HG02852 (cell line): ENCODE data around the gene FIP1L1.
"Not testable (repeated sequence)": the region's sequence is repeated elsewhere in the genome, so short reads cannot be mapped to it uniquely, and the experiment has no call there.

Source experiments
- ATAC-seq: cut with Tn5 transposase; IDR thresholded peaks from one replicate; pipeline ENCODE4 v1.9.1; 2021; ENCODE audit warnings: mild to moderate bottlenecking, moderate library complexity; ENCODE audit not compliant: unreplicated experiment

FIP1L1 gene

DNA sequence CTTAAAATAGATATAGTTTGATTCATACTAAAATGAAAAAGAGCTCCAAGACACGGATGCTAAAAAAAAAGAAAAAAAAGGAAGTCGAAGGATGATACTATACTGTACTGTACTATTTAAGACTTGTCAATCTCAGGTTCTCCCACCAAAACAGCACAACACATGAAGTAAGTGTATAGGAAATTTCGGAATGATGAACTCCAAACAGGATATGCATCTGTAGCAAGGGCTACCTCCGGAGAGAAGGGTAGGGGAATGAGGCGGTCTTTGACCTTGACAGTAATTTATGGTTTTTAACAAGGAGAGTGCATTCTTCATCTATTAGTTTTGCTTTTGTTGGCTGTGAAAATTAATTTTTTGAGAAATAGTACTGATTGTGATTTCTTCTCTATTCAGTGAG lies 541 bp upstream of the FIP1L1 start:
- ATAC-seq: no peak

DNA sequence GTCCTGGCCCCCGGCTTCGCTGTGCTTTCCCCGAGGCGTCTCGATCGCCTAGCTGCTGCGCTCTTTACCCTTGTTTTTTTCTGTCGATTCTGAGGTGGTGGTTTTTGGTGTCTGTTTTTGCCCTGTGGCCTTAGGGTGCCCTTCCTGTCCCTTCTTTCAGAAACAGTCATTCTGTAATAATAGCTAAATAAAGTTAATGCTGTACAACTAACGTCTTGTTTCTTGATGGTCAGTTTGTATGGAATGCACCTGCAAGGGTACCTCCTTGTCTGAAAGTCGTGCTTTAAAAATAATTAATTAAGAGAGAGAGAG lies 686 bp downstream of the FIP1L1 start:
- no peak for ATAC-seq

DNA sequence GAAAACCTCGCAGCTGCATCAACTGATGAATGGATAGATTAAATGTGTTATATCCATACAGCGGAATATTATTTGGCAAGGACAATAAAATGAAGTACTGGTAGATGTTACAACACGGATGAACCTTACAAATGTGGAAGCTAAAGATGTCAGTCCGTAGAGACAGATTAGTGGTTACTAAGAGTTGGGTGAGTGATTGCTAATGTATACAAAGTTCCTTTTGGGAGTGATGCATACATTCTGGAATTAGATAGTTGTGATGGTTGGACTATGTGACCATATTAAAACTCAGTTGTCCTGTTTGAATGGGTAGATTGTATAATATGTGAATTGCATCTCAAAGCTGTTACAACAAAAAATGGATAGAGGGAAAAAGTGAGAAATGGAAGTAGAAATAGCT lies 2.8 kb downstream of the FIP1L1 start:
- no peak for ATAC-seq

DNA sequence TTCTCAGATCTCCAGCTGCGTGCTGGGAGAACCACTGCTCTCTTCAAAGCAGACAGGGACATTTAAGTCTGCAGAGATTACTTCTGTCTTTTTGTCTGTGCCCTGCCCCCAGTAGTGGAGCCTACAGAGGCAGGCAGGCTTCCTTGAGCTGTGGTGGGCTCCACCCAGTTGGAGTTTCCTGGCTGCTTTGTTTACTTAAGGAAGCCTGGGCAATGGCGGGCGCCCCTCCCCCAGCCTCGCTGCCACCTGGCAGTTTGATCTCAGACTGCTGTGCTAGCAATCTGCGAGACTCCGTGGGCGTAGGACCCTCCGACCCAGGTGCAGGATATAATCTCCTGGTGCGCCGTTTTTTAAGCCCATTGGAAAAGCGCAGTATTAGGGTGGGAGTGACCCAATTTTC lies 32.0 kb downstream of the FIP1L1 start:
- not testable (repeated sequence) for ATAC-seq

DNA sequence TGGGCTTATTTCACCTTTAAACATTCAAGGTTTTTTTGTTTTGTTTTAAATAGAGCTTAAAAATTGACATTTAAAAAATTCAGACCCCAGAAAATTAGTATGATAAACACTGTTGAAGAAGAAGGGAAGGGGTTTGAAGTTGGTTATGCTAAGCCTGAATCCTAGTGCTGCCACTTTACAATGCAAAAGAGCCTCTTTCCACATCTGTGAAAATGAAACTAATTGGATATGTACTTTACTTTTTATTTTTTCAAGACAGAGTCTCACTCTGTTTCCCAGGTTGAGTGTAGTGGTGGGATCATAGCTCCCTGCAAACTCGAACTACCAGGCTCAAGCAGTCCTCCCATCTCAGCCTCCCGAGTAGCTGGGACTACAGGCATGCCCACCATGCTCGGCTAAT lies 41.8 kb downstream of the FIP1L1 start:
- ATAC-seq: no peak

DNA sequence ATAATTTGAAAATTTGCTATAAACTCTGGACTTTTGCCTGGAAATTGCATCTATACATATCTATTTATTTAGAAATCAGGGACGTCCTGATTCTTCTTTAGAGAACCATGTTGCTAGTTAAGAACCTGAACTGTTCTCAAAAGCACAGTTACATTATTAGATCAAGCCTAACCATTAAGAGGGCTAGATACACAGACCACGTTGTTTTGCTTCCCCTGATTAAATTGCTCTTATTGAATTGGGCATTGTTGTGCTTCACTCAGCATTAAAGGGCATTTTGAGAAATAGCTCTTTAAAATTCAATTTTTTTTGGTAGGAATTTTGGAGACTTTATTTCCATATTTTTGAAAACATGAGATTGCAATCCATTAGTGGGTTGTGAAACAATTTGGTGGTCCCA lies 44.4 kb downstream of the FIP1L1 start:
- no peak for ATAC-seq

DNA sequence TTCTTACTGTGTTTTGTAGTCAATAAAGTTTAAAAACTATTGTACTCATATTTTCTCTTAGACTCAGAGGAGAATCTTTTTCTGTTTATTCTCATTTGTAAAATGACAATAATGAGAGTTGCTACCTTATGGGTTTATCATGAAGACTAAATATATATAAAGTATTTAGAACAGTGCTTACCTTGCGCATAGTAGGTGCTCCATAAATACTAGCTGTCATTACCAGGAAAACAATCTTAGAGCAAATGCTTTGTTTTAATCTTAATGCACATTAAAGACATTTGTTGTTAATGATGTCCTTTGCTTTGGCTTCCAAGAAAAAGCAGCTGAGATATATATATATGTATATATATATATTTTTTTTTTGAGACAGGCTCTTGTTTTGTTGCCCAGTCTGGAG lies 44.9 kb downstream of the FIP1L1 start:
- no peak for ATAC-seq

DNA sequence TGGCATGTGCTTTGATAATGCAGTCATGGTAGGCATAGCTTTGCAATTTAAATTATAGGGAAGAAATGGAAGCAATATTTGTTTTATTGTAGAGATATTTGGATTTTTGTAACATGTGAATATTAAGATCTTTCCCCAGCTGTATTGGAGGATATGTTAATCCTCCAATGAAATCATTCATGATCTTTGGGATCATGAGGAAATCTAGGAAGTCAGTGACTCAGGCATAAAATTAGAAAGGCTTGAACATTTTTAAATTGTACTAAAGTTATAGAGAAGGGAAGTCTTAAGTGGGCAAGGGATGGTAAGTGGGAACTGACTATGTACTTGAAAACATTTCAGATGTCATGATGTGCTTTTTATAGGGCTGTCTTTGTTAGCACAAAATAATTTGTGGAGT lies 46.8 kb downstream of the FIP1L1 start:
- ATAC-seq: no peak

DNA sequence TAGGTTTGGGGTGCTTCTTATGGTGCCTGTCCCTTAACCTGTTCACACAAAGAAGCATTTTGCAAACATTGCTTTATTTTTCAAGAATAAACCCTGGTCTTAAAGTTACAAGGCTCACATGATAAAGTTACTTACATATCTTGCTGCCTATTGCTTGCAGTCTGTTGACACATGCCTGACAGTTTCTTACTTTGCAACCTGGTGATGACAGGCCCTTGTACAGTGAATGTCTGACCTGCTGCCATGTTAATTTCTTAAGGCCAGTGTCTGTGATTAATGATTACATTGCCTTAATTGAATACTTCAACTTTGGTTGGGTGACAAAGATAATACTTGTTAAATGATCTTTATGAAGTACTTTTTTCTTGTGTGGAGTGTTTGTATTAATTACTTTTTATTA lies 49.9 kb downstream of the FIP1L1 start:
- no peak for ATAC-seq

DNA sequence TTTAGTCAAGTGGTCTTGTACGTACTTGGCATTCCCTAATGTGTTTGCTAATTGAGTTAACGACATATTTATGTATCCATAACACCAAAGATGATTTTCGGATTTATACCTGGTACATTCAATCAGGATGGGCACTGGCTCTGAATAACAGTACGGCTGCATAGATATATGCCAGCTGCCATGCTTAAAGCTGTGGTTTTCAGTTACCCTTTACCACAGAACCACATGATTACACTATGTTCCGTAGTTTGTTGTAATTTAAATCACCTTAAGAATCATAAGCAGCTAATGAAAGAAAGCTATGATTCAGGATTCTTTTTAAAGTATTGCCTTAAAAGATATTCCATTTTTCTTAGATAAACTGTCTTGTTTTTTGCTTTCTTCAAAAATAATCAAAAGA lies 53.6 kb downstream of the FIP1L1 start:
- no peak for ATAC-seq

DNA sequence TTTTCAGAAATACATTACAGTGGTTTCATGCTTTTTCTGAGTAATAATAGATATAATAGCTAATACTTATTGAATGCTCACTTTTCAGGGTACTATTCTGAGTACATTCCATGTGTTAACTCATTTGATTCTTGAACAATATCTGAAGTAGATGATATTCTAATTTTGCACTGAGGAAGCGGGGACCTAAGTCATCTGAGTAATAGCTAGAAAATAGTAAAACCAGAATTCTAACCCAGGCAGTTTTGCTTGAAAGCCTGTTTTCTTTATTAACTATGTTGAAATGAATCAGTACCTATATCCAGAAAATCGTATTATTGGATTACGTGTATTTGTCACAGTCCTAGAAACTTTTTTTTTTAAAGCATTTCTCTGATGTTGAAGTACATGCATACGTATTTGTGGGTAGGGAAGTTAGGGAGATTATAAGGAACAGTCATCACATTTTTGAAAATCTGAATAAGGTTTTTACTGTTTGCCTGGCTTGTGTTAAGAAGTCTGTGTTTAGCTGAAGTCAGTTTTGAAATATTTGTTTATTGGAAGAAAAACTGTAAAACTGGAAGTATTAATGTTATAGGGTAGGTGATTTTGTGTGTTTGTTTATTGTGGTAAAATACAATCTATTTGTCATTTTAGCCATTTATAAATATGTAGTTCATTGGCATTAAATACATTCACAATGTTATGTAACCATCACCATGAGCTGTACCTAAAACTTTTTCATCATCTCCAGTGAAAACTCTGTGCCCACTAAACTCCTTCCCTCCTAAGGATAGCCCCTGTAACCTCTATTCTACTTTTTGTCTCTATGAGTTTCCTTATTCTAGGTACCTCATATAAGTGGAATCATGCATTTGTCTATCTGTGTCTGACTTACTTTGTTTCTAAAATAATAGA lies 55.3 kb downstream of the FIP1L1 start:
- peak; percentile 90 for ATAC-seq

DNA sequence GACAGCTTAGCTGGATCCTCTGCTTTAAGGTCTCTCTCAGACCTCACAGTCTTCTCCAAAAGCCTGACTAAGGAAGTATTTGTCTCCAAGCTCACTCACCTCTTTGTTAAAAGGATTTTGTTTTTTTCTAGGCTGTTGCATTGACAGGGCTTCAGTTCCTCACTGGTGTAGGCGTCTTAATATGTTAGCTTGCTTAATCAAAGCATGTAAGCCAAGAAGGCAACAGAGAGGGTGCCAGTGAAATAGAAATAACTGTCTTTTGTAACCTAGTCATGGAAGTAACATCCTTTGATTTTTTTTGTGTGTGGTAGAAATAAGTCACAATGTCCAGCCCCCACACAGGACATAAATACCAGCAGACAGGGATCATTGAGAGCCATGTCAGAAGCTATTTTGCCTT lies 58.8 kb downstream of the FIP1L1 start:
- ATAC-seq: no peak

DNA sequence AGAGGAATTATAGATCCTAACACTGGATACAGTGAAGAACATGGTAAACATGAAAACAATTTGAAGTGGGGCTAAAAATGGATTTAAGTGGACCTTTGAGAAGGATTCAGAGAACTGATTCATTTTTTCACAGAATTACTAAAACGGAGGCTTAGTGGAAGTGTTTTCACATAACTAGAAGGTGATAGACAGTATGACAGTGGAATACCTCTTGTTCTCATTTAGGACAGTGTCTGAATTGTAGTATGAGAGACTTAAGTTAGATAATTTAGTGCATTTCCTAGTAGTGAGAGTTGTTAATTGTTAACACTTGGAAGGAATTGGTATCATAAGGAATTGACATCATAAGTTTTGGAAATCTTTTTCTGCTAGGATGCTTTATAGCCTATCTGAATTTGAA lies 64.1 kb downstream of the FIP1L1 start:
- no peak for ATAC-seq

DNA sequence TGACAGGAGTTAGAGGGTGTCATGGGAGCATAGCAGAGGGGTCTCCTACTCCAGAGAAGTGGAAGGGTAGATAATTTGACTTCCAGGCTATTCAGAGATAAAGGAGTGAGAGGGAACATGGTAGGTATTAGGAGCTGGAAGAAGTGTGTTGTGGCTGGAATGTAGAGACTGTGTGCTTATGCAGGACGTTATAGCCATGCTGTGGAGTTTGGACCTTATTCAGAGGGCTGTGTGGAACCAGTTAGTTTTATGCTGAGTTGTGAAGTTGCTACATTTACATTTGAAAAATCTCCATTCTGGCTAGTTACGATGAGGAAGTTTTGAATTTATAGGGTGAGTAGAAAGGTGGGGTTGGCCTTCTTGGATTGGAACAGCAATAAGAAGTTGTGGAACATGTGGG lies 67.5 kb downstream of the FIP1L1 start:
- no peak for ATAC-seq

DNA sequence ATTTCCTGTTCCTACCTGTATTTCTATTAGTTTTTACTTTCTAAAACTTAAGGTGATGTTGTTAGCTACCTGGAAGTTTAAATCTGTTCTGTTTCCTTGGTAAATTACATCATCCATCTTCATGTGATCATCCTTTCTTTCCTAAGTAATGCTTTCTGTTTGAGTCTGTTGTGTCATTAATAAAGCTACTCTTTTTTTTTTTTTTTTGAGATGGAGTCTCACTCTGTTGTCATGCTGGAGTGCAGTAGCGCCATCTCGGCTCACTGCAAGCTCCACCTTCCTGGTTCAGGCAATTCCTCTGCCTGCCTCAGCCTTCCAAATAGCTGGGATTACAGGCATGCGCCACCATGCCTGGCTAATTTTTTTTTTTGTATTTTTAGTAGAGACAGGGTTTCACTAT lies 73.3 kb downstream of the FIP1L1 start:
- ATAC-seq: no peak

DNA sequence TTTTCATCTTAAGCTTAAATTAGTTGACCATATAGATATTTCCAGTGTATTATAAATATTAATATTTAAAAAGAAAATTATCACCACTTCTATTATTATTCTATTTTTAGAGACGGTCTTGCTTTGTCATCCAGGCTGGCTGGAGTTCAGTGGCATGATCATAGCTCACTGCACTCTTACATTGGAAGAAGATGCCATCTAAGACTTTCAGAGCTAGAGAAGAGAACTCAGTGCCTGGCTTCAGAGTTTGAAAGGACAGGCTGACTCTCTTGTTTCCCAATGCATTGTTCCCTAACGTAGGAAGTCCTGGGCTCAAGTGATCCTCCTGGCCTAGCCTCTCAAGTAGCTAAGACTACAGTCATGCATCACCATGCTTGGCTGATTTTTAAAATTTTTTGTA lies 75.9 kb downstream of the FIP1L1 start:
- no peak for ATAC-seq

DNA sequence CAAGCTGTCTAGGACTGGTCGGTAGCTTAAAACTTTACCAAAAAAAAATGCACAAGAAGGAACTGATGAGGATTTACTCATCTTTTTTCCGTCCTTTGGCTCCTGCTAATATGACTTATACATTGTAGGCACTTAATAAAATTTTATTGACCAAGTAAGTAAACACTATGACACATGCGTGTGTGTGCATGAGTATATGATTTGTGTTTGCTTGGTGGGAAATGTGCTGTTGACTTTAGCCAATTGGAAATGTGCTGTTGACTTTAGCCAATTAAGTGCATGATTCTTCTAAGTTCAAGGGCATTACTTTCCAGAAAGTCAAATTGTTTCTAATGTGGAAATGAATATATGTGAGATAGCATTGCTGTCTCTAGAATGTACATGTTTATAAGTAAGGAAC lies 78.3 kb downstream of the FIP1L1 start:
- no peak for ATAC-seq

DNA sequence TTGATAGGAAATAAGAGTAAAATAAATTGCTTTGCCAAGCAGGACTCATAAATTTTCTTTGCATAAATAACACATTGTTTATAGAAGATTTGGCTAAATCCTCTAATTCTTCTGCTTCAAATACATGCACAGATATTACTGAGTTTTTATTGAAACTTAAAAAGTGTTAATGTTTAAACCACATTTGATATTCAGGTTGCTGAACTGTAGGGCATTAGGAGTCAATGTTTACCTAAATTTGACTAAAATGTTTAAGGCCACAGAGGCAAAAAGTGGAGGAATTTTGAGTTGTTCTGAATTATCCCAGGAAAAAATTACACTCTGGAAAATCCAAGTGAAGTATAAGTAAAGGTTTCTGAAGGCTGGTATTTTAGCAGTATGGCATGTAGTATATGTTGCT lies 78.7 kb downstream of the FIP1L1 start:
- ATAC-seq: no peak

DNA sequence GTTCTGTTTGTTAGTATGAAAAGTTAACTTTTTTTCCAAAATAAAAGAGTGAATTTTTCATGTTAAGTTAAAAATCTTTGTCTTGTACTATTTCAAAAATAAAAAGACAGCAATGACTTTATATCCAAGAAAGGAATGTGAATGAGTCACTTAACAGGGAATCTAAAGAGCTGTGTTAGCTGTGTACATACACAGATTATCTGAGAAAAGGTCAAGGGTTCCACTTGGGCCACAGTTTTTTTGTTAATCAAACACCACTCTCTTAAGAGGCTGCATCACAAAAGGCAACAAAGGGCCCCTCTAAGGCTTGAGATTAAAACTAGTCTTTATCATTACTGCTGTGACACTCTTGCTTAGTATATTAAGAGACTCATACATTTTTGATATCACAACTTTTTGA lies 82.1 kb downstream of the FIP1L1 start:
- no peak for ATAC-seq

DNA sequence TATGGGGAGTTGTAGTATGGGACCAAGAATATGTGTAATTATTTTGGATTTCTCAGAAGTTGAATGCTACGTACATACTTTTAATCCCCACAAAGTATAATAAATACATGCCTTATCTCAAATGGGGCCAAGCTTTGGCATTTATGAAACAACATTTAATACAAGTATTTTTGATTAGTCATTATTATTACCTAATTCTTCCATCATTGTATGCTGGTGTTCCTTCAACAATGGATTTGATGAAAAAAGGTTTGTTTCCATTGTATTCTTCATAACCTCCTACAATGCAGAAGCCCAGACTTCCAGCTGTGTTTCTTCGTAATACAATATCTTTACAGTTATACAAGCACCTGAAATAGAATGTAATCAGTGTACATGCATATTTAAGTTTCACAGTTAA lies 83.8 kb downstream of the FIP1L1 start:
- no peak for ATAC-seq

DNA sequence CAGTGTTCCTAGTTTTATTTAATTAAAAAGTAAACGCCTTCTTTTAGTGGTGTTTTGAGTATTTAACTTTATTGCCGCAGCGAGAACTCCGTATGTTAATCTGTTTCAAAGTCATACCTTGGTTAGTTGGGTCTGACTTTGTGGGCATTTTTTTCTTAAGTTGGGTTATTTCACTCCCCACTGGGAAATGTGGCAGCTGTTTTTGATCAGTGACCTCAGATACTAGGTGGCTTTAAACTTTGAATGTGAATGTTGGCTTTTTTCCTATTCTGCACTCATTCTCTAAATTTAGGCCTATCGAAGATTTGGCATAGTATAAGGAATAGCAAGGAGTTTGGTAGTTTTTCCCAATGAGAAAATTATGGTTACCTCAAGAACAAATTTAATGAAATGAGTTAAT lies 85.9 kb downstream of the FIP1L1 start:
- no peak for ATAC-seq

DNA sequence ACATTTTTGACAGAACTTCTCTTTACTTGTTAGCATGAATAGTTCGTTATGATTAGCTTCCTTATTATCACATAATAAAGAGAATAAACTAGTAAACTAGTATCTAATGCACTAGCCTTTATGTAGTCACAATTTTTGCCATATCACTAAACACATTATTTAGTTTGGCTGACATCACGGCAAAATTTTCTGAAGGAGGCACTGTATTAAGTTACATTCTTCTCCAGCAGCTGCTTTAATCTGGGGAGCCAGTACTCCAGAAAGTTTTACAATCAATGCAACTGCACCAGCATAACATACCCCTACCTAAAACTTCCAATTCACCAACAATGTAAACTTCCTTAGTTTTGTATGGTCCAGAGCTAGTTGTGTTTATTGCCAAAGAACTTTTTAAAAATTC lies 87.8 kb downstream of the FIP1L1 start:
- no peak for ATAC-seq

DNA sequence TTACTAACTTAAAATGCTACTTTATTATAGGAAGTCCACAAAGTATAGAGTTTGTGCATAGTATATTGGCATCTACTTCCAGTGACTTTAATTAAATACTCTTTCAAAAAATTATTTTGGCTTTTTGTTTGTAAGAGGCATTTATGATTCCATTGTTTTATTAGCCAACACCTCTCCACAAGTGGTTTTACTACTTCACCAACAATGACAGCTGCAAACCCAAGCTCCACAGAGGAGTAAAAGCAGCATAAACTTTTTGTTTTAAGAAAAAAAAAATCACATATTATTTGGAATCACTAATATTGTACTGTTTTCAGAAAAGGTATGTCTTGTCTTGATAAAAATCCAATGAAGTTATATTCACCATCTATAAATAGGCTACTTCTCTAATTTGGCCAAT lies 88.5 kb downstream of the FIP1L1 start:
- ATAC-seq: no peak
